GM19099 (cell line): ENCODE data around the gene VPS36.

Experiments used
- POLR2A ChIP-seq: IDR thresholded peaks from 3 replicates; pipeline ENCODE4 v1.6.1; 2011; ENCODE audit warnings: low read depth; ENCODE audit not compliant: insufficient read length; ENCODE audit errors: extremely low read depth

The VPS36 gene, protein sequence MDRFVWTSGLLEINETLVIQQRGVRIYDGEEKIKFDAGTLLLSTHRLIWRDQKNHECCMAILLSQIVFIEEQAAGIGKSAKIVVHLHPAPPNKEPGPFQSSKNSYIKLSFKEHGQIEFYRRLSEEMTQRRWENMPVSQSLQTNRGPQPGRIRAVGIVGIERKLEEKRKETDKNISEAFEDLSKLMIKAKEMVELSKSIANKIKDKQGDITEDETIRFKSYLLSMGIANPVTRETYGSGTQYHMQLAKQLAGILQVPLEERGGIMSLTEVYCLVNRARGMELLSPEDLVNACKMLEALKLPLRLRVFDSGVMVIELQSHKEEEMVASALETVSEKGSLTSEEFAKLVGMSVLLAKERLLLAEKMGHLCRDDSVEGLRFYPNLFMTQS

DNA sequence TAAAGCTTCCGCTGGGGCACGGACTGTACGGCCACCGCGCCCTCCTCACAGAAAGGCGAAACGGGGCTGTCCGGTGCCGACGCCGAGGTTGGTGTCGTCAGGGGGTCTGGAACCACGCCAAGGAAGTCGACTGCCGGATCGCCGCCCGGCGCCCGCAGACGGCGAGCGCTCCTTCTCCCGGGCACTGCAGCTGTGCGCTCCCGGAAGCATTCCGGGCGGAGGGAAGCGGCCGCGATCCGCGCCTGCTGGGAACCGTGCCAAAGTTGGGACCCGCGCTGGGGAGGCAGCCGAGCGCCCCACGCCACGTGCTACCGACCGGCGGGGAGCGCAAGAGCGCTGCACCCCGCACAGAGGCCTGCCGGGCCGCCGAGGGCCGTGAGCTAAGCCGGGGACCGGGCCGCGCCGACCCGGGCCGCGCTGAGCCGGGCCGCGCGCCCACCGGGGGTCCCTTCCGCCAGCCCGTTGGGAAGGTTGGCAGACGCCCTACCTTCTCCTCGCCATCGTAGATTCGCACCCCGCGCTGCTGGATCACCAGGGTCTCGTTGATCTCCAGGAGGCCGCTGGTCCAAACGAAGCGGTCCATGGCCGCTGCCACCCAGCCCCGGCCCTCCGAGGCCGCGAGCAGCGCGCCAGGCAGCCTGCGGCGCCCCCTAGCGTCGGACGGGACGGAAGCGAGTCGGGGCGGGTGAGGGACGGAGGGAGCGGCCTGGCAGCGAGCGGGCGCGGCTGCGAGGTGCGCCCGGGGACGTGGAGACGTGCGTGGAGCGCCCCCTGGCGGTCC lies at the start of gene VPS36:
TSS of gene VPS36 (minus strand) at position 623 of the 781 bp plus-strand sequence. CDS start at position 583, 40 bp downstream.
- peak; percentile 86 for TF ChIP-seq POLR2A

- no peak for TF ChIP-seq POLR2A
Measured at GRCh38 chr13:52463526-52463925, 13.1 kb upstream of the VPS36 start.

GRCh38 chr13:52461265-52461664 lies 10.8 kb upstream of the VPS36 start:
- TF ChIP-seq POLR2A: no peak

DNA sequence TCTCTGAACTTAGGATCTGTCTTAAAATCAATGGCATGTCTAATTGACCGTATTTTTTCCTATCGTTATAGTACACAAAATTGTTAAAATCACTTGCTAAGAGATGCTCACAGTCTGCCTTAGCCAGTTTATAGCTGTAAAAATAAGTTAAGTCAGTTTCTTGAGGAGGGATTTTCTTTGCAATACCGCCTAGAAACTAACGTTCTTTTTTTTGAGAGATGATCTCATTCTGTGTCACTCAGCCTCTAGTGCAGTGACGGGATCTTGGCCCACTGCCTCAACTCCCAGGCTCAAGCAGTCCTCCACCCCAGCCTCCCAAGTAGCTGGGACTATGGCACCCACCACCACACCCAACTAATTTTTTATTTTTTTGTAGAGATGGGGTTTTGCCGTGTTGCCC lies 9.2 kb upstream of the VPS36 start:
- TF ChIP-seq POLR2A: no peak

GRCh38 chr13:52455677-52456041 lies 5.2 kb upstream of the VPS36 start:
- no peak for TF ChIP-seq POLR2A

- TF ChIP-seq POLR2A: peak; percentile 87
Measured at GRCh38 chr13:52454820-52455676, 4.6 kb upstream of the VPS36 start, which contains the start of gene CKAP2. Gene CKAP2, plus strand, starts transcription at chr13:52455478. Its CDS starts 79 bp downstream, at chr13:52455557.

- TF ChIP-seq POLR2A: peak; percentile 28
Measured at GRCh38 chr13:52454459-52454819, 4.0 kb upstream of the VPS36 start.

DNA sequence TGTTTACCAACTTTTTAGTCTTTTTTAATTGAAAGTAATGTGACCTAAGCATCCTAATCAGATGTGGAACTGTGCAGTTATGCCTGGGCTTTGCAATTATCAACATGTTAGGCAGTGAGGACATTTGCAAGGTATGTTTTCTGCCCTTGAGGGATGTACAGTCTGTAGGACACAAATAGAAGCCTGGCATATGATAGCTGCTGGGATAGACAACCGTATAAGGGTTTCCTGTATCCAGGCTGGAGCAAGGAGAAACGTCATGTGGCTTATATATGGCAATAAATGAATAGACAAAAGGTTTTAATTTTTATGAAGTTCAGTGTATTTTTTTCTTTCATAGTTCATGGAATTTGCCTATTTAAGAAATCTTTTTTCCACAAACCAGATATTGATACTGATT lies 2.0 kb upstream of the VPS36 start:
- no peak for TF ChIP-seq POLR2A

DNA sequence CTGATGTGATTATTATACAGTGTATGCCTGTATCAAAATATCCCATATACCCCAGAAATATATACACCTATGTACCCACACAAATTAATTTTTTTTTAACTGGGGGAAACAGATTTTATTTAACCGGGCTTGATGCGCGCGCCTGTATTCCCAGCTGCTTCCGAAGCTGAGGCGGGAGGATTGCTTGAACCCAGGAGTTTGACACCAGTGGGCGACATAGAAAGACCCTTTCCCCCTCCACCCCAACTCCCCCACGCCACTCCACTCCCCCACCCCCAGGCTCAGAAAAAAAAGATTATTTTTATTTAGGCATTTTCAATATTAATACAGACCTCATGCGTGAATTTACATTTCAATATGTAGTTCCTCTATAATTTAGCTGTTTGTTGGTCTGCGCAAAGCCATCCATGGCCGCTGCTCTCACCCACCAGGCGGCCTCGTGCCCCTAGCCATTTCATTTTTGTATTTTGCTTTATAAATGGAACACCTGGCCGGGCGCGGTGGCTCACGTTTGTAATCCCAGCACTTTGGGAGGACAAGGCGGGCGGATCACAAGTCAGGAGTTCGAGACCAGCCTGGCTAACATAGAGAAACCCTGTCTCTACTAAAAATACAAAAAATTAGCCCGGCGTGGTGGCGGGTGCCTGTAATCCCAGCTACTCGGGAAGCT lies 836 bp upstream of the VPS36 start:
- no peak for TF ChIP-seq POLR2A

DNA sequence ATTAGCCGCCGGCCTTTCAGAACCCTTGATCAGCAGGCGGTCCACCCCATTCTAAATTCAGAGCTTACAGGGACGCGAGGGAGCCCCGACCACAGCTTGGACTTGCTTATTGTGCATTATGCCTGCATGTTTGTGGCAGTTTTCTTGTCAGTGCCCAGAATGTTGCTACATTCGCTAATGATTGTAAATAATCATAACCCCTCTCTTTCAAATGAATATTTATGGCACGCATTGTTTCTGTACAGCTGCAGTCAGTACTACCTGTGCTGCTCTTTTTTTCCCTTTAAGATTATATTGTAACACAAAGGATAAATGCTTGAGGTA lies 321 bp upstream of the VPS36 start:
- TF ChIP-seq POLR2A: no peak

DNA sequence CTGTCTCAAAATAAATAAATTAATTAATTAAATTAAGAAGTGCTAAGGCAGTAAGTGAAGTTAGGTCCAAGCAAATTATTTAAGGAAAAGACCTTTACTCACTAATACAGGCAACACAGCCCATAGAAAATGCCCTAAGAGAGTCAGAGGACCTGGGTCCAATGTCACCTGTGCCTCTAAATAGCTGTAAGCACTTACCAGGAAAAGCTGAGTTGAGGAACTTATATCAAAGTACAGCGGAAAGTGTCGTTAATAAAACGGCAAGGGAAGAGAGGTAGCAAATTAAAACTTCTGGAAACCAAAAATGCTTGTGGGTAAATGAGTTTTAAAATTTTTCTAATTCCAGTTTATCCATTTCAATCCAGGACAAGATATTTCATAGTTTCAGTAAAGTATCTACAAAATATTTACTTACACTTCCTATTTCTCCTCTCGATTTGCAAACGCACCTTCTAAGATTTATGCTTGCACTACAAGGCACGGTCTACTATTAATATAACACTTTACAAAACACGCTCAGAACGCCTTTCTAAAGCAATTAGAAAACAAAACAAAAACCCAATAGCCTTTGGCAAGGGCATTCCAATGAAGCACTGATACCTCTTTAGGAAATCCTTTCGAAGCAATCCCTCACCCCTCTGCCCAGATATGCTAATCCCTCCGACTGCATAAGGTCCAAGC lies 963 bp downstream of the VPS36 start:
- TF ChIP-seq POLR2A: no peak

DNA sequence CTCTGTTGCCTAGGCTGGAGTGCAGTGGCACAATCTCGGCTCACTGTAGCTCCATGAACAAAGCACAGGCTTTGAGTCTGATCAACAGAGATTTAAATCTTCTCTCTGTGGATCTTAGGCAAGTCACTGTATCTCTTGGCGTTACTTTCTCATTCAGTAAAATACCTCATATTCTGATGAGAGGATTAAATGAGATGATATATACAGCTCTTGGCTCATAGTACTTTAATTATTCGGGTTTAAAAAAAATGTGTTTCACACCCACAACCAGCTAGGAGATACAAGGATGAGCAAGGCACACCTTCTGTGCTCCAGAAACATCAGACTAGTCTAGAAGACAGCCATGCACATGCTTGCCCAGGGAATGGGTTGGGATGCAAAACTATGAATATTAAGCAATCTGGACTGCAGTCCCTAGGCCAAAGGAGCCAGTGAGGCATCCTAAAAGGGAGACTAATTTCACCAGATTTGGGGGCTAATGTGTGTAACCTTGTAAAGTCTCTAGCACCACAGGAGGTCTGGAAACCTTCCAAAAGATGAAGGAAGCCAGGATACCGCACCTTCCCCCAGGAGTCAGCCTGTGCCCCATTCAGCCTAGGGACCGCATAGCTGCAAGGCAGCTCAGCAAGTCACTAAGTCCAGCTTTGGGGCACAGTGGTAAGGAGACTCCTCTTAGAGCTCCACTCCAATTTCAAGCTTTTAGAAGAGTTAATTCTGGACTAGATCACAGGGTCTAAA lies 2.5 kb downstream of the VPS36 start:
- TF ChIP-seq POLR2A: no peak

GRCh38 chr13:52447354-52447753 lies 3.1 kb downstream of the VPS36 start:
- TF ChIP-seq POLR2A: no peak

DNA sequence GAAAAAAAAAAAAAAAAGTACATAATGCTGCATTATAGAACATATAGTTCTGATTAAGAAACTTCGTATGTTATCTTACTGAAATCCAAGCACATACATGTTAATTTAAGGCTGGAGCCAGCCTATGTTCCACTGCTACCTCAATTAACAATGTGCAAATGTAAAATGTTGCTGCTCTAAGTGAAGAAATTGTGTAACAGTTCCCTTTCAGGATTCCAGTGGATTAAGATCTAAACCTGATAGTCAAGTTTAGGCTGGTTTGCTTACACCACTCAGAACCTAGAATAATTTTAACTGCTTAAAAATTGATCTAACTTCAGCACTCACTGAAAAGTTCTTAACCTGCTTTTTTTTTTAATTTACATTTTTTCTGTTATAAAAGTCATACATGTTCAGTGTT lies 4.2 kb downstream of the VPS36 start:
- TF ChIP-seq POLR2A: no peak

- no peak for TF ChIP-seq POLR2A
Measured at GRCh38 chr13:52432456-52432855, 18.0 kb downstream of the VPS36 start.
